Heart right ventricle (tissue), 16 donors: Measurements from ENCODE around the gene PRPF39. TPM values are rescaled to one million over a fixed set of nuclear protein-coding genes. Genes with fewer than 3 reads are reported as not detected.
"Not testable (repeated sequence)": the region's sequence is repeated elsewhere in the genome, so short reads cannot be mapped to it uniquely, and the experiment has no call there.

Experiments used
- ATAC-seq, 8 donors: fragments of 200-7000 bp; cut with Tn5 transposase; one replicate each; pipeline ENCODE4 v1.9.1; 2020; ENCODE audit warnings: mild to moderate bottlenecking in 8 of 8, moderate library complexity in 8 of 8, moderate number of reproducible peaks in 1 of 8
- DNase-seq, 2 donors: peaks; one replicate each; pipeline ENCODE4 v3.0.0-alpha.2; 2020
- H3K27ac ChIP-seq, 10 donors: fragments of 200-600 bp; sonication (generic) in 2 of 10; one replicate each; pipeline versions ENCODE4 v1.5.0 to v1.8.0; 2020 to 2022; ENCODE audit warnings: mild to moderate bottlenecking in 3 of 10
- H3K27me3 ChIP-seq, 7 donors: fragments of 200-600 bp; one replicate each; pipeline ENCODE4 v1.8.0; 2021 to 2022; ENCODE audit warnings: mild to moderate bottlenecking in 2 of 7
- H3K36me3 ChIP-seq, 9 donors: fragments of 200-600 bp; sonication (generic) in 1 of 9; one replicate each; pipeline versions ENCODE4 v1.5.0 to v1.8.0; 2020 to 2022; ENCODE audit warnings: mild to moderate bottlenecking in 2 of 9
- H3K4me1 ChIP-seq, 9 donors: fragments of 200-600 bp; sonication (generic) in 1 of 9; one replicate each; pipeline versions ENCODE4 v1.5.0 to v1.8.0; 2020 to 2022; ENCODE audit warnings: mild to moderate bottlenecking in 4 of 9
- H3K4me3 ChIP-seq, 10 donors: fragments of 200-600 bp; sonication (generic) in 2 of 10; one replicate each; pipeline versions ENCODE4 v1.5.0 to v1.8.0; 2020 to 2022; ENCODE audit warnings: mild to moderate bottlenecking in 7 of 10, moderate library complexity in 2 of 10
- H3K9me3 ChIP-seq, 11 donors: fragments of 200-600 bp in 10 of 11; sonication (generic) in 2 of 11; one replicate each; pipeline versions ENCODE4 v1.5.0 to v1.8.0; 2013 to 2022; ENCODE audit warnings: mild to moderate bottlenecking in 2 of 11, control low read depth in 1 of 11, moderate library complexity in 1 of 11
- CTCF ChIP-seq, 9 donors: fragments of 200-600 bp; sonication (generic) in 2 of 9; IDR thresholded peaks; one replicate each; pipeline versions ENCODE4 v1.5.0 to v1.8.0; 2021 to 2022; ENCODE audit warnings: antibody characterized with exemption in 9 of 9, mild to moderate bottlenecking in 5 of 9, moderate library complexity in 1 of 9
- WGBS, 2 donors: extraction: QIAGEN DNeasy Blood & Tissue Kit; methylation state at CpG; one replicate each; pipeline ENCODE4 v1.1.7; 2013; ENCODE audit warnings: inconsistent platforms in 1 of 2; 5-methylcytosine and 5-hydroxymethylcytosine counted together
- intact Hi-C, 10 donors: fragments of 100-400 bp; cut with DNase I; formaldehyde crosslinking; loops; one replicate each; pipeline versions ENCODE4 v1.11.1 to v1.14.2; 2022
- polyA plus RNA-seq, 2 donors: library from polyadenylated mRNA; stranded (reverse); fragments of 200-250 nt; gene quantifications; one replicate each; pipeline ENCODE4 v1.2.3, GENCODE V29; 2013
- total RNA-seq, 10 donors: library from RNA; stranded (reverse); fragmentation: NEBNext Ultra II Directional in 3 of 10; extraction: Animal tissue kit (Norgen Biotek cat#: 25700) in 3 of 10; gene quantifications; one replicate each; pipeline versions ENCODE4 v1.2.1 to v1.2.4, GENCODE V29; 2021 to 2023
- donor health status: Arrhythmogenic right ventricular cardiomyopathy.
- donor health status: ischemic (EF 13 %, LVEDD 7.1; RV severe dilation, severe dysfunction).
- donor health status: healthy with polysubstance abuse.
- donor health status: DM: no; HTN: yes; CAD: no.
- donor health status: DM: no; HTN: no; CAD: no.
- donor health status: ischemic (EF 25% LVEDD 6.9; RV normal size, moderate dysfunction).
- donor health status: ischemic (EF 25% LVEDD 5.7; RV mildly dilated, moderate dysfunction).
- donor health status: healthy.
- donor health status: DM: yes; HTN: yes; CAD: no.
- donor health status: Ischemic cardiomyopathy.
- donor health status: ischemic (EF 35%, LVEDD 5.7; RV mildly dilated, moderate dysfunction).
- donor health status: nonischemic (EF 11% LVEDD 7.7; RV severe dilation, severe dysfunction).
- donor health status: DM: yes; HTN: yes; CAD: no.
- donor health status: PGD.
- donor health status: ischemic (EF 29% LVEDD 5.4; RV normal size, mild dysfunction).
- donor health status: nonischemic (EF 23%, LVEDD 6.1; RV moderate dilation, normal function).

The PRPF39 gene
- total and polyA plus RNA-seq, 12 donors: 8.2 to 39.5 (median 13.4) TPM

GRCh38 chr14:45073231-45073879 is 10.6 kb upstream of the PRPF39 start:
- peaks cover 0 to 4% (median 0%) of the 10 kb centered on the region in 9 donors for H3K4me1 ChIP-seq
- intact Hi-C loops: no loop called here
- ATAC-seq: peak in 1 of 8 donors; percentile 72
- peaks cover 0 to 58% (median 8%) of the 10 kb centered on the region in 9 donors for H3K36me3 ChIP-seq
- 49 to 60% methylated on average over 5 of the region's 5 CpGs for WGBS, 2 donors
- no peak for DNase-seq
- peak overlapping the region in 3 of 10 donors; percentile 7 to 20 (median 9) for H3K27ac ChIP-seq
- no peaks in the 10 kb centered on the region for H3K9me3 ChIP-seq
- H3K27me3 ChIP-seq: no peaks in the 10 kb centered on the region
- TF ChIP-seq CTCF (IDR thresholded peaks at IDR 0.05): no peak
- H3K4me3 ChIP-seq: no peak overlapping the region

- DNase-seq (no peak), ATAC-seq (no peak)
- H3K4me1 ChIP-seq: peaks cover 0 to 3% (median 0%) of the 10 kb centered on the region in 9 donors
- WGBS, 2 donors: 89 to 95% methylated on average over 1 of the region's 1 CpG
- peaks cover 0 to 12% (median 0%) of the 10 kb centered on the region in 9 donors for H3K36me3 ChIP-seq
- no peak for TF ChIP-seq CTCF (IDR thresholded peaks at IDR 0.05)
- intact Hi-C loops: no loop called here
- no peaks in the 10 kb centered on the region for H3K27me3 ChIP-seq
- no peak overlapping the region for H3K4me3 ChIP-seq
- H3K27ac ChIP-seq: no peak overlapping the region
- no peaks in the 10 kb centered on the region for H3K9me3 ChIP-seq
Measured at GRCh38 chr14:45078323-45078722, 5.6 kb upstream of the PRPF39 start.

- intact Hi-C loops: loop anchor here in 5 of 10 donors (5.0 to 10.0 kb wide), 3 partner anchors 54 to 118 kb away; partner anchors contain the start of genes KLHL28 (in 4 of the 5), TOGARAM1 (in 4 of the 5), FANCM (in 2 of the 5) and FKBP3 (in 2 of the 5)
- 95 to 99% methylated on average over 27 to 40 of the region's 40 CpGs for WGBS, 2 donors
- not testable (repeated sequence) for H3K4me3 ChIP-seq, H3K9me3 ChIP-seq, H3K27ac ChIP-seq, H3K27me3 ChIP-seq, DNase-seq, ATAC-seq, H3K36me3 ChIP-seq
- H3K4me1 ChIP-seq: peaks cover 0 to 16% (median 10%) of the 10 kb centered on the region in 9 donors
Measured at GRCh38 chr14:45080416-45080968, 3.4 kb upstream of the PRPF39 start.

- not testable (repeated sequence) for H3K36me3 ChIP-seq, H3K27ac ChIP-seq, H3K9me3 ChIP-seq, H3K4me3 ChIP-seq, ATAC-seq, H3K27me3 ChIP-seq, DNase-seq
- intact Hi-C loops: loop anchor here in 5 of 10 donors (5.0 to 10.0 kb wide), 3 partner anchors 54 to 119 kb away; partner anchors contain the start of genes KLHL28 (in 4 of the 5), TOGARAM1 (in 4 of the 5), FANCM (in 2 of the 5) and FKBP3 (in 2 of the 5)
- H3K4me1 ChIP-seq: peaks cover 0 to 22% (median 16%) of the 10 kb centered on the region in 9 donors
- 94 to 97% methylated on average over 3 of the region's 3 CpGs for WGBS, 2 donors
Measured at GRCh38 chr14:45081096-45081495, 2.8 kb upstream of the PRPF39 start.

GRCh38 chr14:45082420-45082819 is 1.5 kb upstream of the PRPF39 start:
- ATAC-seq (no peak), DNase-seq (no peak)
- Histone ChIP-seq H3K36me3 (no peaks in the 10 kb centered on the region), H3K4me1 (peaks cover 0 to 35% (median 27%) of the 10 kb centered on the region in 9 donors), H3K4me3 (no peak overlapping the region), H3K27me3 (no peaks in the 10 kb centered on the region), H3K9me3 (no peaks in the 10 kb centered on the region), H3K27ac (no peak overlapping the region)
- 81 to 87% methylated on average over 2 of the region's 2 CpGs for WGBS, 2 donors
- no peak for TF ChIP-seq CTCF (IDR thresholded peaks at IDR 0.05)
- intact Hi-C loops: loop anchor here in 5 of 10 donors (5.0 to 10.0 kb wide), 3 partner anchors 52 to 120 kb away; partner anchors contain the start of genes KLHL28 (in 4 of the 5), TOGARAM1 (in 4 of the 5), FANCM (in 2 of the 5) and FKBP3 (in 2 of the 5)
